CD14-positive monocyte (primary cell): ENCODE measurements around the gene ITPK1. TPM values are rescaled to one million over a fixed set of nuclear protein-coding genes. Genes with fewer than 3 reads are reported as not detected.

ENCODE experiments used
- DNase-seq, 3 donors: peaks; one replicate each; pipeline ENCODE4 v3.0.0-alpha.2; 2011 to 2022
- H2AFZ ChIP-seq: 2 replicates; pipeline ENCODE4 v1.6.0; 2012; ENCODE audit warnings: mild to moderate bottlenecking, low read depth, low read length, inconsistent platforms; ENCODE audit not compliant: insufficient read depth, poor library complexity, severe bottlenecking
- H3K27ac ChIP-seq, 2 donors: 1 replicate in 1 of 2; 2 replicates in 1 of 2; pipeline ENCODE4 v1.5.1; 2012 to 2013; ENCODE audit warnings: low read length in 2 of 2, control low read depth in 1 of 2, inconsistent platforms in 1 of 2, low read depth in 1 of 2, mild to moderate bottlenecking in 1 of 2
- H3K27me3 ChIP-seq, 2 donors: one replicate each; pipeline versions ENCODE4 v1.6.0 to v1.6.1; 2011 to 2013; ENCODE audit warnings: low read length in 2 of 2; ENCODE audit not compliant: control insufficient read depth in 2 of 2, insufficient read depth in 2 of 2
- H3K36me3 ChIP-seq, 2 donors: replicated peaks in 1 of 2; 1 replicate in 1 of 2; 2 replicates in 1 of 2; pipeline versions ENCODE4 v1.5.1 to v1.6.1; 2012 to 2013; ENCODE audit warnings: low read length in 2 of 2, control low read depth in 1 of 2, inconsistent platforms in 1 of 2, mild to moderate bottlenecking in 1 of 2; ENCODE audit not compliant: insufficient read depth in 2 of 2, control insufficient read depth in 1 of 2
- H3K4me1 ChIP-seq, 2 donors: 1 replicate in 1 of 2; 2 replicates in 1 of 2; pipeline versions ENCODE4 v1.5.1 to v1.6.1; 2012 to 2013; ENCODE audit warnings: low read length in 2 of 2, control low read depth in 1 of 2, inconsistent platforms in 1 of 2, mild to moderate bottlenecking in 1 of 2, moderate library complexity in 1 of 2; ENCODE audit not compliant: insufficient read depth in 2 of 2, control insufficient read depth in 1 of 2
- H3K4me2 ChIP-seq: replicated peaks from 2 replicates; pipeline ENCODE3; 2012; ENCODE audit warnings: low read length, moderate library complexity, mild to moderate bottlenecking; ENCODE audit not compliant: poor library complexity, severe bottlenecking; ENCODE audit errors: extremely low read depth
- H3K4me3 ChIP-seq, 3 experiments: fragments of 200-600 bp in 1 of 3; sonication (generic) in 1 of 3; replicated peaks in 1 of 3; 1 replicate in 2 of 3; 2 replicates in 1 of 3; pipeline ENCODE4 v1.5.1; 2011 to 2013; ENCODE audit warnings: low read length in 3 of 3, mild to moderate bottlenecking in 3 of 3, control low read depth in 2 of 3, low read depth in 2 of 3, inconsistent platforms in 1 of 3, moderate library complexity in 1 of 3
- H3K79me2 ChIP-seq: 2 replicates; pipeline ENCODE4 v1.6.0; 2012; ENCODE audit warnings: mild to moderate bottlenecking, control low read depth, inconsistent platforms, low read length, moderate library complexity; ENCODE audit not compliant: insufficient read depth
- H3K9ac ChIP-seq: 2 replicates; pipeline ENCODE4 v1.6.0; 2017; ENCODE audit warnings: low read length, mild to moderate bottlenecking; ENCODE audit not compliant: insufficient read depth, poor library complexity, severe bottlenecking
- H3K9me3 ChIP-seq, 2 donors: replicated peaks in 1 of 2; 1 replicate in 1 of 2; 2 replicates in 1 of 2; pipeline versions ENCODE4 v1.5.1 to v1.6.1; 2012 to 2013; ENCODE audit warnings: low read length in 2 of 2, control low read depth in 1 of 2; ENCODE audit not compliant: control insufficient read depth in 1 of 2, insufficient read depth in 1 of 2
- H4K20me1 ChIP-seq: 2 replicates; pipeline ENCODE4 v1.6.0; 2012; ENCODE audit warnings: mild to moderate bottlenecking, low read length, control low read depth, moderate library complexity; ENCODE audit not compliant: insufficient read depth
- H3K27ac Mint-ChIP-seq, 7 donors: one replicate each; pipeline ENCODE4 v1.8.0; 2020; ENCODE audit warnings: mild to moderate bottlenecking in 7 of 7, mixed read lengths in 7 of 7, moderate library complexity in 6 of 7, inconsistent platforms in 2 of 7
- H3K27me3 Mint-ChIP-seq, 3 donors: one replicate each; pipeline ENCODE4 v1.8.0; 2021 to 2022; ENCODE audit warnings: low read depth in 3 of 3, mild to moderate bottlenecking in 3 of 3, mixed read lengths in 3 of 3, moderate library complexity in 3 of 3, inconsistent platforms in 1 of 3
- H3K36me3 Mint-ChIP-seq, 2 donors: one replicate each; pipeline ENCODE4 v1.8.0; 2020; ENCODE audit warnings: mixed read lengths in 2 of 2, inconsistent platforms in 1 of 2, mild to moderate bottlenecking in 1 of 2
- H3K4me1 Mint-ChIP-seq: one replicate; pipeline ENCODE4 v1.8.0; 2020; ENCODE audit warnings: mild to moderate bottlenecking, mixed read lengths
- H3K4me3 Mint-ChIP-seq, 2 donors: one replicate each; pipeline ENCODE4 v1.8.0; 2020; ENCODE audit warnings: mild to moderate bottlenecking in 2 of 2, mixed read lengths in 2 of 2, moderate library complexity in 1 of 2
- H3K9me3 Mint-ChIP-seq, 7 donors: one replicate each; pipeline ENCODE4 v1.8.0; 2020 to 2022; ENCODE audit warnings: mixed read lengths in 7 of 7, mild to moderate bottlenecking in 6 of 7, moderate library complexity in 6 of 7, inconsistent platforms in 2 of 7
- CTCF ChIP-seq: fragments of 200-600 bp; IDR thresholded peaks from one replicate; pipeline ENCODE4 v1.8.0; 2022; ENCODE audit warnings: antibody characterized with exemption, mild to moderate bottlenecking
- WGBS: methylation state at CpG from one replicate; pipeline ENCODE4 v1.1.5; 2013; ENCODE audit warnings: missing lambda C conversion rate; ENCODE audit not compliant: insufficient coverage; 5-methylcytosine and 5-hydroxymethylcytosine counted together
- intact Hi-C, 2 donors: fragments of 100-400 bp; cut with micrococcal nuclease; formaldehyde crosslinking; loops; one replicate each; pipeline versions ENCODE4 v1.15.0 to v1.15.1; 2023
- polyA plus RNA-seq, 3 donors: library from polyadenylated mRNA; depleted of rRNA in 1 of 3; unstranded in 2 of 3; stranded (reverse) in 1 of 3; fragments of 300-500 nt in 2 of 3; fragments of >200 nt in 1 of 3; fragmentation: Illumina TruSeq in 2 of 3; gene quantifications; 1 replicate in 2 of 3; 2 replicates in 1 of 3; pipeline ENCODE4 v1.2.3, GENCODE V29; 2012 to 2021

Gene ITPK1
- polyA plus RNA-seq, 3 donors = 57.1 to 144 (median 63.0) TPM

- 95% methylated on average over 7 of the region's 12 CpGs for WGBS
- peaks cover 72% of the 10 kb centered on the region for H3K4me1 Mint-ChIP-seq
- Histone ChIP-seq H2AFZ (no peak overlapping the region), H3K27me3 (no peaks in the 10 kb centered on the region), H3K9ac (no peak overlapping the region), H3K79me2 (peaks cover 86% of the 10 kb centered on the region), H3K4me2 (no peak overlapping the region), H3K4me1 (peaks cover 68% of the 10 kb centered on the region in 2 donors), H3K36me3 (peaks cover 0 to 8% of the 10 kb centered on the region in 2 donors), H3K9me3 (no peaks in the 10 kb centered on the region), H4K20me1 (peaks cover 98% of the 10 kb centered on the region), H3K4me3 (no peak overlapping the region), H3K27ac (no peak overlapping the region)
- H3K4me3 Mint-ChIP-seq = no peak overlapping the region
- H3K36me3 Mint-ChIP-seq = peaks cover 5 to 11% of the 10 kb centered on the region in 2 donors
- H3K27me3 Mint-ChIP-seq = peaks cover 0 to 5% (median 0%) of the 10 kb centered on the region in 3 donors
- intact Hi-C loops = no loop called here
- DNase-seq = no peak
- no peak for TF ChIP-seq CTCF
- no peaks in the 10 kb centered on the region for H3K9me3 Mint-ChIP-seq
- peak overlapping the region in 2 of 7 donors; percentile 57 to 63 for H3K27ac Mint-ChIP-seq
Measured at GRCh38 chr14:93036652-93037345, 78.9 kb downstream of the ITPK1 start.

GRCh38 chr14:93035917-93036651 is 79.6 kb downstream of the ITPK1 start:
- H3K79me2 ChIP-seq = peaks cover 86% of the 10 kb centered on the region
- Mint-ChIP-seq H3K27ac (peak overlapping the region in 4 of 7 donors; percentile 27 to 70 (median 60)), H3K27me3 (peaks cover 0 to 4% (median 0%) of the 10 kb centered on the region in 3 donors), H3K4me1 (peaks cover 72% of the 10 kb centered on the region), H3K9me3 (peaks cover 0 to 2% (median 0%) of the 10 kb centered on the region in 7 donors), H3K4me3 (no peak overlapping the region), H3K36me3 (peaks cover 5 to 8% of the 10 kb centered on the region in 2 donors)
- no peak overlapping the region for H3K9ac ChIP-seq
- H3K4me1 ChIP-seq = peaks cover 68% of the 10 kb centered on the region in 2 donors
- peaks cover 0 to 8% of the 10 kb centered on the region in 2 donors for H3K36me3 ChIP-seq
- no peaks in the 10 kb centered on the region for H3K9me3 ChIP-seq
- no peak overlapping the region for H3K27ac ChIP-seq
- no peaks in the 10 kb centered on the region for H3K27me3 ChIP-seq
- H4K20me1 ChIP-seq = peaks cover 98% of the 10 kb centered on the region
- intact Hi-C loops = no loop called here
- H3K4me2 ChIP-seq = no peak overlapping the region
- no peak for DNase-seq
- no peak overlapping the region for H3K4me3 ChIP-seq
- TF ChIP-seq CTCF = no peak
- H2AFZ ChIP-seq = no peak overlapping the region
- WGBS = 92% methylated on average over 18 of the region's 22 CpGs
